LNCaP clone FGC (cell line): ENCODE results near the gene VWA5A.

Source experiments
- DNase-seq: peaks from one replicate; pipeline ENCODE4 v3.0.0-alpha.2; 2011; ENCODE audit warnings: low read depth
- H3K4me3 ChIP-seq: 2 replicates; pipeline ENCODE4 v1.5.1; 2011; ENCODE audit warnings: mild to moderate bottlenecking, low read depth, low read length, control low read depth
- TF ChIP-seq, protein P1 (sequence below): IDR thresholded peaks from 2 replicates; pipeline ENCODE4 v1.5.1; 2012; ENCODE audit warnings: mild to moderate bottlenecking; ENCODE audit not compliant: control insufficient read depth, insufficient read depth; ENCODE audit errors: extremely low read depth

The VWA5A gene

DNA sequence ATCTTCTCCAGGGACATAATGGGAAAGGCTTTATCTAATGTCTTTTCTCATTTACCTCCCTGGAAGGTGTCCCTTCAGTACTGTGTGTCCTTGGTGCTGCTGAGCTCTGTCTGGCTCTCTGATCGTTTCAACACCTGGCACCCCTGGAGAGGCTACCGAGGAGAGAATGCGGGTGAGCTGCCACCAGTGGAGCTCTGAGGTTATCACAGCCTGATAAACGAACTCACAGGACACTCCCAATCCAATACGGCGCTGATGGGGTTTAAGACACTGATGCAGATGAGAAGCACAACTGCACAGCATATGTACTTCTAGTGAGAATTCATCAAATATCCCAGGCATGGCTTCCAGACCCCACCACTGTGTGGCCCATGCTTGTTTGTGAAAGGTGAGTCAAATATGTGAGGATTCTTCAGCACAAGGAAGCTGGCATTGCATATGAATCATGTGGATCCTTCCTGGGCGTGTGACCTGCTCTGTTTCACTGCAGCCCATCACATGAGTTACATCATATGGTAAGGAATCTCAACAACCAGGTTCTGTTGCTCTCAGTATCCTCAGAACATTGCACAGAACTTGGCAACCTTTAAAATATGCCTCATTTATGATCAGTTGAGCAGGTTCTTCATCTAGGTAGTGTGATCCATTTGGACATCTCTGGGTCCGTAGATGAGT is 34.8 kb upstream of the VWA5A start:
- DNase-seq = peak; percentile 22
- H3K4me3 ChIP-seq = no peak overlapping the region
- TF ChIP-seq, protein P1, sequence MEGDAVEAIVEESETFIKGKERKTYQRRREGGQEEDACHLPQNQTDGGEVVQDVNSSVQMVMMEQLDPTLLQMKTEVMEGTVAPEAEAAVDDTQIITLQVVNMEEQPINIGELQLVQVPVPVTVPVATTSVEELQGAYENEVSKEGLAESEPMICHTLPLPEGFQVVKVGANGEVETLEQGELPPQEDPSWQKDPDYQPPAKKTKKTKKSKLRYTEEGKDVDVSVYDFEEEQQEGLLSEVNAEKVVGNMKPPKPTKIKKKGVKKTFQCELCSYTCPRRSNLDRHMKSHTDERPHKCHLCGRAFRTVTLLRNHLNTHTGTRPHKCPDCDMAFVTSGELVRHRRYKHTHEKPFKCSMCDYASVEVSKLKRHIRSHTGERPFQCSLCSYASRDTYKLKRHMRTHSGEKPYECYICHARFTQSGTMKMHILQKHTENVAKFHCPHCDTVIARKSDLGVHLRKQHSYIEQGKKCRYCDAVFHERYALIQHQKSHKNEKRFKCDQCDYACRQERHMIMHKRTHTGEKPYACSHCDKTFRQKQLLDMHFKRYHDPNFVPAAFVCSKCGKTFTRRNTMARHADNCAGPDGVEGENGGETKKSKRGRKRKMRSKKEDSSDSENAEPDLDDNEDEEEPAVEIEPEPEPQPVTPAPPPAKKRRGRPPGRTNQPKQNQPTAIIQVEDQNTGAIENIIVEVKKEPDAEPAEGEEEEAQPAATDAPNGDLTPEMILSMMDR = no peak

DNA sequence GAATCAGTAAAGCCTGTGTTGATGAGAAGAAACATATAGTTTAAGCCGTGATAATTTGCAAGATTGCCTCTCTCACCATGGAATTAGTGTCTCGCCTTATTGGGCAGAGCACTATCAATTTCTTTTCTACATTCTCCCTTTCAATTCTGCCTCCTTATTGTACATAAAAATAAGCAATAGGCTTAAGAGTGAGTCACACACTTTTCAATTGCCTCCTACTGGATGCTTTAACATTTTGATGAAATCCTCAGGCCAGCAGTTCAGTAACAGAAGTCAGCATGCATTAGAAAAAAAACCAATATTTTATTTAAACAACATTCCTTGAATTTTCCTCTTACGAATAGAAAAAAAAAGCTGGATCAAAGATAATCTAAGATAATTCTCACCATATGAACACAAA is 33.8 kb upstream of the VWA5A start:
- TF ChIP-seq, protein P1 = no peak
- no peak for DNase-seq
- no peak overlapping the region for H3K4me3 ChIP-seq

DNA sequence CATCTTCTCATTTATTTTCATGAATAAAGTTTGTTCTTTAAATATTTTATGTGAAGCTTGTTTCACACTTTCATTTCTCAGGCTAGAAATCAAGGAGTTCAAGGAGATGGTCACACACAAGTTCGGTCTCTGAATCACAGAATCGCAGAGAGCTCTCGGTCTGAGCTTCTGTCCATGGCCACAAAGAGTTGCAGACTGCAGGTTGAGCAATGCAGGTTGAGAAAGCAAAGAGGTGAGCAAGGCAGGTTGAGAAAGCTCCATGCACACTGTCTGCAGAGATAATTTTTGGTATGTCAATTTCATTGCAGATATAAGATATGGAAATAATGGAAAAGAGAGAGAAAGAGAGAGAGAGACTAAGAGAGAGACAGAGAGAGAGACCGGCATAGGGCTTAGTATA is 32.9 kb upstream of the VWA5A start:
- TF ChIP-seq, protein P1 = no peak
- H3K4me3 ChIP-seq = no peak overlapping the region
- no peak for DNase-seq

DNA sequence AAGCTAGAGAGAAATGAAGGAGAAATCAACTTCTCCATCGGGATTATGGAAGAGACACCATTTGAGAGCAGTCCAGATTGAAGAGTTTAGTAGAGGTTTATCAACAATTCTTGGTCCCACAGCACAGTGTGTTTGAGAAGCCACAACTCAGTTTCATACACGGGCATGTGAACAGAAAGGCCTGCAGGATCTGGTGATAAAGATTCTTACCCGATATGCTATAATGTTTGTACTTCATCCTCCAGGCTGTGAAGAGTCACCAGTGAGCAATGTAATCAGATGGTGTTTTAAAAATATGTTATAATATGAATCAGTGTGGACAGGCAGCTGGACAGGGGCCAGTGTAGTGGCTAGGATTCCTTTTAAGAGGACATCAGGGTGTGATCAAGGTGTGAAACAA is 29.7 kb upstream of the VWA5A start:
- H3K4me3 ChIP-seq = no peak overlapping the region
- no peak for DNase-seq
- TF ChIP-seq, protein P1 = no peak

DNA sequence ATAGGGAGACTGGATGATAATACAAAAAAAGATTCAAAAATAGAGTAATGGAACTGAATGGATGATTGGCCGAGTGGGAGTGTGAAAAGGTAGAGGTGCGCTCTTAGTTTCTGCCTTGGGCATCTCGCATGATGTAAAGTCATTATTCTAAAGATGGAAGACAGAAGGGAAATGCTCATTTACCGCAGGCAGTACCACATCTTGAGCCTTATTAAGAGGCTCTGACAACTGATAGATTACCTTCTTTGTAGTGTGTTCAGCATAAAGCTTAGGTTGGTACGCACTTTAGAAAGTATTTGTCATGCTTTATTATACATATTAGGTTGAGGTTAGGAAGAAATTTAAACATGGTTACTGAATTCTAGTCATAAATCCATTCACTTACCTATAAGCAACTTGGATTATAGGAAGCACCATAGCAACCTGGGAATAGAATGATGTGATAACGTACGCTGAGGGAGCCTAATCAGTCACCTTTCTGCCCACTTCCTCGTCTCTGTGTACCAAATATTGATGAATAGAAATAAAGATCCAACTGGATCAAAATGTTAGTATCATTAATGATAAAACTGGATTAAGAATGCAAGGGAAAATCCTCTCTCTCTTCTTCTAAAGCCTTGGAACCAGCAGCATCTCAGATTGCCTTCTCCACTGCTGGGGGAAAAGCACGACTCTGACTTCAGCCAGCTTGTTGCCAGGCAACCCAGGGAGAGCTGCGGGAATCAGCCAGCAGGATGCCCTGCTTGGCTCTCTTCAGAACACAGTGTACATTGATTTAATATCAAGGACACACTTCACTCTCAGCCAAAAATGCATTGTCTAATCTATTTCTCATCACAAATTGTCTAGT is 29.0 kb upstream of the VWA5A start:
- DNase-seq = no peak
- H3K4me3 ChIP-seq = no peak overlapping the region
- TF ChIP-seq, protein P1 = no peak

DNA sequence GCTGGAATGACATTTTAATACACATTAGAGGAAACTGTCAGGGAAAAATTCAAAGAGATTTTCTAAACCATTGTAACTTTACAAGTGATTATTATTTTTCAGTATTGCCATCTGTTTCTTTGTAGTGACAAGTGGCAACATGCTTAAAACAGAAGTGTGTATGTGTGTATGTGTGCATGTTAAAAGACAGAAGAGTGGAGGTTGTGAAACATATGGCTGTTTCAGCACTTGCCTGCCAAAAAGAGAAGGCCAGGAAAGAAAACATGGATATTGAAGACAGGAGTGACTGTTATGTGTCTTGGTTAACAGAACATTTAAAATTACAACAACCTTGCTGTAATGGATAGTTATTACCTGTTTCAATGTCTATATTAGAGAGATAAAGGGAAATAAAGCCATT is 24.3 kb upstream of the VWA5A start:
- no peak for DNase-seq
- TF ChIP-seq, protein P1 = no peak

More for the DNA sequence above, 24.3 kb upstream of the VWA5A start:
- no peak overlapping the region for H3K4me3 ChIP-seq
